Adrenal gland (tissue), 12 donors: Measurements from ENCODE around the gene LKAAEAR1. TPM values are rescaled to one million over a fixed set of nuclear protein-coding genes. Genes with fewer than 3 reads are reported as not detected.
A peak's percentile ranks its signal among the peaks of the same experiment; 100 is the strongest.

ENCODE experiments used
- DNase-seq, 7 donors: peaks; one replicate each; pipeline ENCODE4 v3.0.0-alpha.2; 2019 to 2020
- H3K27ac ChIP-seq, 5 donors: fragments of 200-600 bp; sonication (generic) in 4 of 5; 1 replicate in 3 of 5; 2 replicates in 2 of 5; pipeline versions ENCODE4 v1.5.1 to v1.8.0; 2016 to 2020; ENCODE audit warnings: mild to moderate bottlenecking in 1 of 5
- H3K27me3 ChIP-seq: fragments of 200-600 bp; 2 replicates; pipeline ENCODE4 v1.8.0; 2021
- H3K36me3 ChIP-seq, 2 donors: fragments of 200-600 bp; replicated peaks in 1 of 2; 1 replicate in 1 of 2; 2 replicates in 1 of 2; pipeline versions ENCODE4 v1.5.1 to v1.8.0; 2018 to 2022
- H3K4me1 ChIP-seq, 2 donors: fragments of 200-600 bp; replicated peaks in 1 of 2; 1 replicate in 1 of 2; 2 replicates in 1 of 2; pipeline versions ENCODE4 v1.5.1 to v1.8.0; 2018 to 2021
- H3K4me3 ChIP-seq, 4 donors: fragments of 200-600 bp; sonication (generic) in 3 of 4; one replicate each; pipeline ENCODE4 v1.5.1; 2016 to 2018
- H3K9me3 ChIP-seq, 3 donors: fragments of 200-600 bp; sonication (generic) in 1 of 3; replicated peaks in 1 of 3; 1 replicate in 2 of 3; 2 replicates in 1 of 3; pipeline versions ENCODE4 v1.5.1 to v1.8.0; 2016 to 2021
- POLR2A ChIP-seq, 2 donors: fragments of 450-650 bp; IDR thresholded peaks; one replicate each; pipeline ENCODE4 v1.6.1; 2017; ENCODE audit warnings: antibody characterized with exemption in 2 of 2, mild to moderate bottlenecking in 2 of 2, moderate library complexity in 1 of 2
- WGBS, 4 donors: extraction: QIAGEN DNeasy Blood & Tissue Kit in 2 of 4; methylation state at CpG; one replicate each; pipeline versions ENCODE4 v1.1.5 to v1.1.7; 2013 to 2017; 5-methylcytosine and 5-hydroxymethylcytosine counted together
- intact Hi-C, 2 donors: fragments of 100-400 bp; cut with DNase I; formaldehyde crosslinking; loops; one replicate each; pipeline versions ENCODE4 v1.14.1 to v1.15.0; 2022 to 2023
- polyA plus RNA-seq, 3 donors: library from polyadenylated mRNA; stranded (reverse); fragments of 200-250 nt in 2 of 3; fragments of 350-450 nt in 1 of 3; fragmentation: Illumina TruSeq in 1 of 3; extraction: RNeasy Lipid Tissue Mini Kit (QIAGEN cat#74804) in 1 of 3; gene quantifications; one replicate each; pipeline ENCODE4 v1.2.3, GENCODE V29; 2013 to 2014
- total RNA-seq, 9 donors: library from RNA; depleted of rRNA in 4 of 9; stranded (reverse); fragments of >200 nt in 4 of 9; fragments of 120-200 nt in 1 of 9; fragmentation: NEBNext Ultra II Directional in 1 of 9; extraction: Animal tissue kit (Norgen Biotek cat#: 25700) in 1 of 9; gene quantifications; one replicate each; pipeline versions ENCODE4 v1.1.0 to v1.2.4, GENCODE V29; 2013 to 2023
- TF ChIP-seq, protein P1 (sequence below), 6 experiments: fragments of 450-650 bp in 4 of 6; fragments of 200-600 bp in 2 of 6; sonication (generic) in 1 of 6; IDR thresholded peaks; 1 replicate in 5 of 6; 2 replicates in 1 of 6; pipeline versions ENCODE4 v1.5.1 to v1.8.0; 2016 to 2021; ENCODE audit warnings: antibody characterized with exemption in 6 of 6, mild to moderate bottlenecking in 2 of 6, moderate library complexity in 1 of 6
- donor health status: healthy with polysubstance abuse.
- donor health status: Bipolar disorder and iron deficiency.
- donor health status: DM: yes; HTN: yes; CAD: no.
- donor health status: DM: no; HTN: no; CAD: no.
- donor health status: DM: no; HTN: no; CAD: no.
- donor health status: DM: yes; HTN: yes; CAD: no.

LKAAEAR1 gene
- total and polyA plus RNA-seq, 12 donors, result 0.28 to 1.2 (median 1.1) TPM; not detected in 9

- DNase-seq, result no peak
- 78 to 89% (median 84%) methylated on average over 6 to 9 of the region's 9 CpGs for WGBS, 4 donors
- Histone ChIP-seq H3K4me1 (peaks cover 0 to 3% of the 10 kb centered on the region in 2 donors), H3K9me3 (no peaks in the 10 kb centered on the region), H3K27ac (peak overlapping the region in 1 of 5 donors; percentile 64), H3K36me3 (no peaks in the 10 kb centered on the region), H3K27me3 (peaks cover 21% of the 10 kb centered on the region), H3K4me3 (no peak overlapping the region)
- intact Hi-C loops, result no loop called here
- no peak for TF ChIP-seq POLR2A (IDR thresholded peaks at IDR 0.05)
- TF ChIP-seq, protein P1, sequence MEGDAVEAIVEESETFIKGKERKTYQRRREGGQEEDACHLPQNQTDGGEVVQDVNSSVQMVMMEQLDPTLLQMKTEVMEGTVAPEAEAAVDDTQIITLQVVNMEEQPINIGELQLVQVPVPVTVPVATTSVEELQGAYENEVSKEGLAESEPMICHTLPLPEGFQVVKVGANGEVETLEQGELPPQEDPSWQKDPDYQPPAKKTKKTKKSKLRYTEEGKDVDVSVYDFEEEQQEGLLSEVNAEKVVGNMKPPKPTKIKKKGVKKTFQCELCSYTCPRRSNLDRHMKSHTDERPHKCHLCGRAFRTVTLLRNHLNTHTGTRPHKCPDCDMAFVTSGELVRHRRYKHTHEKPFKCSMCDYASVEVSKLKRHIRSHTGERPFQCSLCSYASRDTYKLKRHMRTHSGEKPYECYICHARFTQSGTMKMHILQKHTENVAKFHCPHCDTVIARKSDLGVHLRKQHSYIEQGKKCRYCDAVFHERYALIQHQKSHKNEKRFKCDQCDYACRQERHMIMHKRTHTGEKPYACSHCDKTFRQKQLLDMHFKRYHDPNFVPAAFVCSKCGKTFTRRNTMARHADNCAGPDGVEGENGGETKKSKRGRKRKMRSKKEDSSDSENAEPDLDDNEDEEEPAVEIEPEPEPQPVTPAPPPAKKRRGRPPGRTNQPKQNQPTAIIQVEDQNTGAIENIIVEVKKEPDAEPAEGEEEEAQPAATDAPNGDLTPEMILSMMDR (IDR thresholded peaks at IDR 0.05), result no peak
Observed at GRCh38 chr20:64100946-64101688, 16.9 kb upstream of the LKAAEAR1 start.

GRCh38 chr20:64100566-64100888 is 16.3 kb upstream of the LKAAEAR1 start:
- intact Hi-C loops, result no loop called here
- H3K4me1 ChIP-seq, result peaks cover 0 to 3% of the 10 kb centered on the region in 2 donors
- H3K36me3 ChIP-seq, result no peaks in the 10 kb centered on the region
- peaks cover 21% of the 10 kb centered on the region for H3K27me3 ChIP-seq
- H3K4me3 ChIP-seq, result no peak overlapping the region
- no peak for TF ChIP-seq POLR2A (IDR thresholded peaks at IDR 0.05)
- TF ChIP-seq, protein P1 (IDR thresholded peaks at IDR 0.05), result no peak
- no peak for DNase-seq
- peak overlapping the region in 1 of 5 donors; percentile 52 for H3K27ac ChIP-seq
- WGBS, 4 donors, result 68 to 81% (median 74%) methylated on average over 4 of the region's 4 CpGs
- no peaks in the 10 kb centered on the region for H3K9me3 ChIP-seq

- 69 to 89% (median 80%) methylated on average over 5 to 14 of the region's 14 CpGs for WGBS, 4 donors
- intact Hi-C loops, result no loop called here
- DNase-seq, result peak in 1 of 7 donors; percentile 81
- H3K27ac ChIP-seq, result peak overlapping the region in 1 of 5 donors; percentile 52
- no peaks in the 10 kb centered on the region for H3K9me3 ChIP-seq
- H3K27me3 ChIP-seq, result peaks cover 21% of the 10 kb centered on the region
- TF ChIP-seq, protein P1 (IDR thresholded peaks at IDR 0.05), result no peak
- TF ChIP-seq POLR2A (IDR thresholded peaks at IDR 0.05), result no peak
- no peak overlapping the region for H3K4me3 ChIP-seq
- H3K4me1 ChIP-seq, result peaks cover 0 to 3% of the 10 kb centered on the region in 2 donors
- H3K36me3 ChIP-seq, result no peaks in the 10 kb centered on the region
Observed at GRCh38 chr20:64099880-64100565, 15.8 kb upstream of the LKAAEAR1 start.

- TF ChIP-seq POLR2A (IDR thresholded peaks at IDR 0.05), result no peak
- TF ChIP-seq, protein P1 (IDR thresholded peaks at IDR 0.05), result no peak
- no peaks in the 10 kb centered on the region for H3K9me3 ChIP-seq
- DNase-seq, result no peak
- peaks cover 0 to 3% of the 10 kb centered on the region in 2 donors for H3K4me1 ChIP-seq
- H3K27ac ChIP-seq, result no peak overlapping the region
- intact Hi-C loops, result no loop called here
- peaks cover 21% of the 10 kb centered on the region for H3K27me3 ChIP-seq
- no peak overlapping the region for H3K4me3 ChIP-seq
- 85 to 93% (median 88%) methylated on average over 11 to 21 of the region's 21 CpGs for WGBS, 4 donors
- no peaks in the 10 kb centered on the region for H3K36me3 ChIP-seq
Observed at GRCh38 chr20:64099086-64099786, 15.0 kb upstream of the LKAAEAR1 start.
